Measurements from ENCODE around the gene ABCG2. TPM values are rescaled to one million over a fixed set of nuclear protein-coding genes. Genes with fewer than 3 reads are reported as not detected.

Gene ABCG2
- 4.5 and 11.9 TPM in 2 replicates for total RNA-seq

- DNase-seq (ENCODE audit: low read depth, low spot score): peak; percentile 8
Observed at GRCh38 chr4:88158489-88159228, at the start of gene ABCG2. TSS of gene ABCG2 (minus strand) at chr4:88158639. CDS start at chr4:88139995, 18,644 bp downstream.

- DNase-seq (ENCODE audit: low read depth, low spot score): no peak
Observed at GRCh38 chr4:88208156-88208555, 49.7 kb upstream of the ABCG2 start.

- DNase-seq (ENCODE audit: low read depth, low spot score): no peak
Observed at GRCh38 chr4:88207171-88207570, 48.7 kb upstream of the ABCG2 start.

GRCh38 chr4:88204882-88205281, 46.4 kb upstream of the ABCG2 start:
- DNase-seq (ENCODE audit: low read depth, low spot score): peak; percentile 67

- no peak for DNase-seq (ENCODE audit: low read depth, low spot score)
Observed at GRCh38 chr4:88202443-88202842, 44.0 kb upstream of the ABCG2 start.

- DNase-seq (ENCODE audit: low read depth, low spot score): no peak
Observed at GRCh38 chr4:88200186-88200585, 41.7 kb upstream of the ABCG2 start.

GRCh38 chr4:88196523-88197185, 38.2 kb upstream of the ABCG2 start:
- DNase-seq (ENCODE audit: low read depth, low spot score): no peak

- no peak for DNase-seq (ENCODE audit: low read depth, low spot score)
Observed at GRCh38 chr4:88196013-88196365, 37.5 kb upstream of the ABCG2 start.

GRCh38 chr4:88195328-88196012, 37.0 kb upstream of the ABCG2 start:
- no peak for DNase-seq (ENCODE audit: low read depth, low spot score)

GRCh38 chr4:88191404-88191803, 33.0 kb upstream of the ABCG2 start:
- no peak for DNase-seq (ENCODE audit: low read depth, low spot score)

- no peak for DNase-seq (ENCODE audit: low read depth, low spot score)
Observed at GRCh38 chr4:88189881-88190585, 31.6 kb upstream of the ABCG2 start.

GRCh38 chr4:88189418-88189738, 30.9 kb upstream of the ABCG2 start:
- no peak for DNase-seq (ENCODE audit: low read depth, low spot score)

- no peak for DNase-seq (ENCODE audit: low read depth, low spot score)
Observed at GRCh38 chr4:88188738-88189417, 30.4 kb upstream of the ABCG2 start.

GRCh38 chr4:88187766-88188165, 29.3 kb upstream of the ABCG2 start:
- no peak for DNase-seq (ENCODE audit: low read depth, low spot score)

- no peak for DNase-seq (ENCODE audit: low read depth, low spot score)
Observed at GRCh38 chr4:88185906-88186305, 27.5 kb upstream of the ABCG2 start.

GRCh38 chr4:88179261-88179660, 20.8 kb upstream of the ABCG2 start:
- no peak for DNase-seq (ENCODE audit: low read depth, low spot score)

GRCh38 chr4:88178626-88179231, 20.3 kb upstream of the ABCG2 start:
- no peak for DNase-seq (ENCODE audit: low read depth, low spot score)

GRCh38 chr4:88177983-88178625, 19.7 kb upstream of the ABCG2 start:
- peak; percentile 4 for DNase-seq (ENCODE audit: low read depth, low spot score)

- no peak for DNase-seq (ENCODE audit: low read depth, low spot score)
Observed at GRCh38 chr4:88172987-88173386, 14.5 kb upstream of the ABCG2 start.

- DNase-seq (ENCODE audit: low read depth, low spot score): no peak
Observed at GRCh38 chr4:88171206-88171605, 12.8 kb upstream of the ABCG2 start.

- no peak for DNase-seq (ENCODE audit: low read depth, low spot score)
Observed at GRCh38 chr4:88169298-88169697, 10.9 kb upstream of the ABCG2 start.

Measured in pulmonary artery endothelial cell (primary cell).